Esophagus squamous epithelium (tissue), 5 donors: Measurements from ENCODE around the gene ANK3. TPM values are rescaled to one million over a fixed set of nuclear protein-coding genes. Genes with fewer than 3 reads are reported as not detected.

Experiments
- DNase-seq: peaks from one replicate; lab custom pipeline; 2025; lab: John Stamatoyannopoulos, UW
- H3K27ac ChIP-seq, 4 donors: fragments of 200-600 bp; sonication (generic); one replicate each; pipeline ENCODE4 v1.5.1; 2016 to 2019; ENCODE audit warnings: mild to moderate bottlenecking in 1 of 4
- H3K27me3 ChIP-seq, 4 donors: fragments of 200-600 bp; sonication (generic); 1 replicate in 3 of 4; 2 replicates in 1 of 4; pipeline versions ENCODE4 v1.5.1 to v1.6.0; 2017 to 2021; ENCODE audit warnings: antibody characterized with exemption in 1 of 4
- H3K36me3 ChIP-seq, 3 donors: fragments of 200-600 bp; sonication (generic); one replicate each; pipeline ENCODE4 v1.5.1; 2016 to 2019
- H3K4me1 ChIP-seq, 3 donors: fragments of 200-600 bp; sonication (generic); one replicate each; pipeline ENCODE4 v1.5.1; 2017 to 2019
- H3K4me3 ChIP-seq, 4 donors: fragments of 200-600 bp; sonication (generic); 1 replicate in 3 of 4; 2 replicates in 1 of 4; pipeline ENCODE4 v1.5.1; 2016 to 2019; ENCODE audit warnings: mild to moderate bottlenecking in 2 of 4, moderate library complexity in 1 of 4
- H3K9me3 ChIP-seq, 3 donors: fragments of 200-600 bp; sonication (generic); one replicate each; pipeline ENCODE4 v1.5.1; 2016 to 2019
- POLR2A ChIP-seq, 4 donors: fragments of 450-650 bp; IDR thresholded peaks; one replicate each; pipeline ENCODE4 v1.6.1; 2017; ENCODE audit warnings: antibody characterized with exemption in 4 of 4, mild to moderate bottlenecking in 4 of 4, moderate library complexity in 3 of 4
- WGBS, 2 donors: methylation state at CpG; one replicate each; pipeline ENCODE4 v1.1.5; 2018; 5-methylcytosine and 5-hydroxymethylcytosine counted together
- intact Hi-C: fragments of 100-400 bp; cut with DNase I; formaldehyde crosslinking; loops from one replicate; pipeline ENCODE4 v1.15.0; 2022
- total RNA-seq, 4 donors: library from RNA; depleted of rRNA; stranded (reverse); fragments of >200 nt; gene quantifications; one replicate each; pipeline ENCODE4 v1.1.0, GENCODE V29; 2016
- TF ChIP-seq, protein P1 (sequence below), 6 experiments: fragments of 450-650 bp in 4 of 6; fragments of 200-600 bp in 2 of 6; sonication (generic) in 2 of 6; IDR thresholded peaks; one replicate each; pipeline ENCODE4 v1.5.1; 2016 to 2019; ENCODE audit warnings: antibody characterized with exemption in 6 of 6, mild to moderate bottlenecking in 4 of 6, moderate library complexity in 4 of 6
- donor health status: DM: yes; HTN: yes; CAD: no.

Gene ANK3
- total RNA-seq, 4 donors from 2014 or later = 23.1 to 59.1 (median 33.0) TPM

DNA sequence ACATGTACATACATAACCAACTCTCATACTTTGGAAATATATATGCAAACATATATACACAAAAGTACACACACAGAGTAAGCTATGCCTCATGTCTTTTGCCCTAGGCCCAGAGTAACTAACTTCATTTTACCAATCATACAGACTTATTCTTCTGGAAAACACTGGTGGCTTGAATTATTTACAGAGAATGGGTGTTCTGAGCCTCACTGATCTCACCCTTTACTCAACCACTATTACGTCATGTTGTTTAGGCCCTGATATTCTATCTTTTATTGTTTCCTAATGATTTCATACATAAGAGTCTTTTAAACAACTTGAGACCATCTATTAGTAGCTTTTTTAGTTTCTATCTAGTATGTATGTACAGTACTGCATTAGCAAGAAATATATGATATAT, 43.0 kb downstream of the ANK3 start:
- WGBS, 2 donors = 88 to 95% methylated on average over 1 of the region's 1 CpG
- Histone ChIP-seq H3K27me3 (no peaks in the 10 kb centered on the region), H3K36me3 (no peaks in the 10 kb centered on the region), H3K9me3 (no peaks in the 10 kb centered on the region), H3K4me3 (no peak overlapping the region), H3K27ac (no peak overlapping the region), H3K4me1 (no peaks in the 10 kb centered on the region)
- DNase-seq = no peak
- TF ChIP-seq, protein P1, sequence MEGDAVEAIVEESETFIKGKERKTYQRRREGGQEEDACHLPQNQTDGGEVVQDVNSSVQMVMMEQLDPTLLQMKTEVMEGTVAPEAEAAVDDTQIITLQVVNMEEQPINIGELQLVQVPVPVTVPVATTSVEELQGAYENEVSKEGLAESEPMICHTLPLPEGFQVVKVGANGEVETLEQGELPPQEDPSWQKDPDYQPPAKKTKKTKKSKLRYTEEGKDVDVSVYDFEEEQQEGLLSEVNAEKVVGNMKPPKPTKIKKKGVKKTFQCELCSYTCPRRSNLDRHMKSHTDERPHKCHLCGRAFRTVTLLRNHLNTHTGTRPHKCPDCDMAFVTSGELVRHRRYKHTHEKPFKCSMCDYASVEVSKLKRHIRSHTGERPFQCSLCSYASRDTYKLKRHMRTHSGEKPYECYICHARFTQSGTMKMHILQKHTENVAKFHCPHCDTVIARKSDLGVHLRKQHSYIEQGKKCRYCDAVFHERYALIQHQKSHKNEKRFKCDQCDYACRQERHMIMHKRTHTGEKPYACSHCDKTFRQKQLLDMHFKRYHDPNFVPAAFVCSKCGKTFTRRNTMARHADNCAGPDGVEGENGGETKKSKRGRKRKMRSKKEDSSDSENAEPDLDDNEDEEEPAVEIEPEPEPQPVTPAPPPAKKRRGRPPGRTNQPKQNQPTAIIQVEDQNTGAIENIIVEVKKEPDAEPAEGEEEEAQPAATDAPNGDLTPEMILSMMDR (IDR thresholded peaks at IDR 0.05) = no peak
- no peak for TF ChIP-seq POLR2A (IDR thresholded peaks at IDR 0.05)
- intact Hi-C loops = no loop called here

DNA sequence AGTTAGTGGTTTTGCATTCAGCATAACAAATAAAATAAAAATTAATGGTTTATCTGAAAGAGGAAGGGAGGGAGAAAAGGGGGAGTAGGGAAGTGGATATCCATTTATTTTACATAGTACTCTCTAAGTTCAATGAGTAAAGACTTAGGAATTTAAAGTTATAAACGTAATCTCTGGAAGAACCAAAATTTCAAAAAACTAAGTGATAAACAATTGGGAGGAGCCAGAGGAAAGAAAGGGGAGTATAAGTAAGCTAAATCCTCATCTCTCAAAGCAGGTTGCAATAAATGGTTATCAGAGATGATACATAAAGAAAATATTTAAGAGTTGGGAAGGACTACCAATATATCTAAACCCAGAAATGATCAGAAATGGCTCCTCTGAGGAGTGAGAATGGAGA, 46.4 kb downstream of the ANK3 start:
- H3K27me3 ChIP-seq = no peaks in the 10 kb centered on the region
- intact Hi-C loops = no loop called here
- no peaks in the 10 kb centered on the region for H3K4me1 ChIP-seq
- DNase-seq = no peak
- WGBS, 2 donors = 78 to 84% methylated on average over 1 of the region's 1 CpG
- H3K36me3 ChIP-seq = no peaks in the 10 kb centered on the region
- no peaks in the 10 kb centered on the region for H3K9me3 ChIP-seq
- TF ChIP-seq, protein P1 (IDR thresholded peaks at IDR 0.05) = no peak
- no peak for TF ChIP-seq POLR2A (IDR thresholded peaks at IDR 0.05)
- H3K4me3 ChIP-seq = no peak overlapping the region
- no peak overlapping the region for H3K27ac ChIP-seq

DNA sequence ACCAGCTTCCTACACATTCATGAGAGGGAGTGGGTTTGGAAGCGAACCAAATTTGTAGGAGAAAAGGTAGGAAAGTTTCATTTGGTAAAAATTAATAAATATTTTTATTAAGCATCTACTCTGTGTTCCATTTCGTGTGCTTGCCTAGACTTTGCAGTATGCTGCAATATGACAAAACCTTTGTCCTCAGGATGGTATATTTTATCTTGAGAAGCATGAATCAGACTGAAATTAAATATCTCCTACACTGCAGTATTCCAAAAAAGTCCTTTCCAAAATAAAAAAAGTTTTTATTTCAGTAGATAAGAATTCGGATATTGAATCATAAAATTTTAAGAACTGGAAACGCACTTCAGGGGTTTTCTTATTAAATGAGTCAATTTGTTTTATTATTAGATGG, 47.7 kb downstream of the ANK3 start:
- Histone ChIP-seq H3K27ac (no peak overlapping the region), H3K27me3 (no peaks in the 10 kb centered on the region), H3K36me3 (no peaks in the 10 kb centered on the region), H3K9me3 (no peaks in the 10 kb centered on the region), H3K4me3 (no peak overlapping the region), H3K4me1 (no peaks in the 10 kb centered on the region)
- TF ChIP-seq, protein P1 (IDR thresholded peaks at IDR 0.05) = no peak
- TF ChIP-seq POLR2A (IDR thresholded peaks at IDR 0.05) = no peak
- intact Hi-C loops = no loop called here
- WGBS, 2 donors = 77 to 86% methylated on average over 4 of the region's 4 CpGs
- DNase-seq = no peak

DNA sequence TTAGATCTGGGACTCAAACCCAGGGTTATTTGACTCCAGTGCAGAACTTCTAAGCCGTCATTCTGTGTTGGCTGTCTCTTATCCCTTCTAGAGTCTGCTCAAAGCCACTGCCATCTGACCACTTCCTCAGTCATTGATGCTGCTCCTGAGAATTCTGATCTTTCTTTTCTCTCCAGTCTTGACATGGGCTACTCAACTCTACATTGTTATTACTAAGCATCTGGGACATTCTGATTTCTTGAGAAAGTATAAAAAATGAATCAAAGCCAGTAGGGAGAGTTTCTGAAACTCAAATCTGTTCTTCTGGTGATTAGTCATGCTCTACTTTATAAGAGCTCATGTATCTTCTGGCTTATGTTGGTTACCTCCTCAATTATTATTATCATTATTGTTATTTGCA, 48.7 kb downstream of the ANK3 start:
- no peaks in the 10 kb centered on the region for H3K36me3 ChIP-seq
- no peak overlapping the region for H3K27ac ChIP-seq
- intact Hi-C loops = no loop called here
- 78 to 86% methylated on average over 1 of the region's 1 CpG for WGBS, 2 donors
- DNase-seq = no peak
- no peaks in the 10 kb centered on the region for H3K9me3 ChIP-seq
- H3K27me3 ChIP-seq = no peaks in the 10 kb centered on the region
- no peak overlapping the region for H3K4me3 ChIP-seq
- no peaks in the 10 kb centered on the region for H3K4me1 ChIP-seq
- no peak for TF ChIP-seq POLR2A (IDR thresholded peaks at IDR 0.05)
- TF ChIP-seq, protein P1 (IDR thresholded peaks at IDR 0.05) = no peak

DNA sequence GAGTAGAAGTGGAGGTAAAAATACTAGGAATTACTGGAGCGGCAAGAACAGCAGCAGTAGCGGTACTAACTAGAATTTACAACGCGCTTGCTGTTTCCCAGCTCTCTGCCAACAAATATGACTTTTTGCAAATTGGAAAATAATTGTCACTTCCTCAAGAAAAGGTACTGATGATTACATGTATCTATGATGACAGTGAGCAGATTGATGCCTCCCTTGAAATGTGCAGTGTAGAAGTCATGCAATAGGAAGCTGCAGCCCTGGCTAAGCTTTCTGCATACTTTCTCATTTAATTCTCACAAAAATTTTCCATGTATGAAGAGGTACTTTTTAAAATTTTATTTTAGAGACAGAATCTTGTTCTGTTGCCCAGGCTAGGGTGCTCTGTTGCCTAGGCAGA, 49.9 kb downstream of the ANK3 start:
- no peak for DNase-seq
- H3K4me3 ChIP-seq = no peak overlapping the region
- TF ChIP-seq POLR2A (IDR thresholded peaks at IDR 0.05) = no peak
- TF ChIP-seq, protein P1 (IDR thresholded peaks at IDR 0.05) = no peak
- H3K9me3 ChIP-seq = no peaks in the 10 kb centered on the region
- H3K4me1 ChIP-seq = no peaks in the 10 kb centered on the region
- no peaks in the 10 kb centered on the region for H3K36me3 ChIP-seq
- WGBS, 2 donors = 69 to 93% methylated on average over 4 of the region's 4 CpGs
- no peak overlapping the region for H3K27ac ChIP-seq
- intact Hi-C loops = no loop called here
- no peaks in the 10 kb centered on the region for H3K27me3 ChIP-seq
